BJ (cell line): ENCODE data around the gene GFAP. TPM values are rescaled to one million over a fixed set of nuclear protein-coding genes. Genes with fewer than 3 reads are reported as not detected.
A peak's percentile ranks its signal among the peaks of the same experiment; 100 is the strongest.
"Not testable (repeated sequence)": the region's sequence is repeated elsewhere in the genome, so short reads cannot be mapped to it uniquely, and the experiment has no call there.

Experiments used
- CTCF ChIA-PET: fragments of 350-600 bp; formaldehyde crosslinking; extraction: SDS; loops from one replicate; lab custom pipeline; 2021; ENCODE audit warnings: antibody characterized with exemption, inconsistent platforms; lab: Yijun Ruan, JAX
- POLR2A ChIA-PET: fragments of 300-600 bp; sonication (Branson Sonifier 250); formaldehyde crosslinking; extraction: SDS; loops from one replicate; lab custom pipeline; 2021; ENCODE audit warnings: antibody characterized with exemption; lab: Charles Lee
- DNase-seq: peaks from one replicate; pipeline ENCODE4 v3.0.0-alpha.2; 2011; ENCODE audit warnings: low read depth
- H3K27me3 ChIP-seq: 2 replicates; pipeline ENCODE4 v1.6.0; 2011; ENCODE audit warnings: low read length; ENCODE audit not compliant: control insufficient read depth, insufficient read depth
- H3K36me3 ChIP-seq: 2 replicates; pipeline ENCODE4 v1.5.1; 2011; ENCODE audit warnings: low read length; ENCODE audit not compliant: control insufficient read depth, insufficient read depth
- H3K4me3 ChIP-seq: 2 replicates; pipeline ENCODE4 v1.5.1; 2011; ENCODE audit warnings: low read depth, mild to moderate bottlenecking, control low read depth, low read length
- polyA plus RNA-seq: library from polyadenylated mRNA; depleted of rRNA; stranded (reverse); fragments of >200 nt; gene quantifications from 2 replicates; pipeline ENCODE4 v1.2.3, GENCODE V29; 2011
- TF ChIP-seq, protein P1 (sequence below): IDR thresholded peaks from 2 replicates; pipeline ENCODE4 v1.5.1; 2011; ENCODE audit warnings: low read depth, mild to moderate bottlenecking, control low read depth, inconsistent platforms, low read length, moderate library complexity; ENCODE audit not compliant: insufficient read depth

Gene GFAP
- polyA plus RNA-seq, 1 experiment, result 0.13 TPM

DNA sequence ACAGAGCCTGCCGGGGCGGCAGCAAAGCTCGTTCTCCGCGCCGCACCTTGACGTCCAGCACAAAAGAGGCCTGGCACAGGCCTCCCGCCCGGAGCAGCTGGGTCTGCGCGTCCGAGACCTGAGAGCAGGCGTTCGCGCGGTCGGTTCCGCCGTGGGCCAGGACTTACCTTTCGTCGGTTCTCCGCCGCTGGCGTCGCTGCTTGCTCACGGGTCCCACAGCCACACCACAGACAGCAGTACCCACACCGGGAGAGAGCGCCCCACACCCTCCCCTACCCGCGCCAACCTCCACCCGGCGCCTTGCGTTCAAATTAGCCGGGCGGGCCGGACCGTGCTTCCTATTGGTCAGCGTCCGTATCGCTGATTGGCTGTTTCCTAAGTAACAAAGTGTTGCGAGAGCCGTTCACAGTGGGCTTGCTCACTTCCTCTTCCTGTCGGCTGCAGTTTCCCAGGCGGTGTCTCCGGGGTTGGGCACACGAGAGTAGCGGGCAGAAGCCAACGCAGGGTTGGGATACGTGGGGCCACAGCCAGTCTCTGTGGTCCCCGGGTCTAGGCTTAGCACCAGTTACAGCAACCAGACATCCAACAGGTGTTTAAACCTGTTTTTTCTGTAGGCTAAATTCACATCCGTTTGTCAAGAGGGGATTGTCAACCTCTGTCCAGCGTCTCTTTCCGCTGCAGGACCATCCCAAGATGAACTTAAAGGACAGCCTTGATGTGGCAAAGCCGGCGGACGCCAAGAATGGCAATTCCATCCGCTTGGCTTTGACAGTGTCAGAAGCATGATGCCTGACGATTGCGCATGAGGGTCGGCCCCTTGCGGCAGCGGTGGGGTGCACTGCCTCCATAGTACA lies 32.4 kb upstream of the GFAP start, which contains the start of gene KIF18B:
Gene KIF18B (minus strand): TSS at position 313 of the 854 bp plus-strand sequence. CDS start 11,429 bp downstream, outside the sequence.
- ChIA-PET CTCF (no interaction called here), POLR2A (no interaction called here)
- no peaks in the 10 kb centered on the region for H3K27me3 ChIP-seq
- TF ChIP-seq, protein P1, sequence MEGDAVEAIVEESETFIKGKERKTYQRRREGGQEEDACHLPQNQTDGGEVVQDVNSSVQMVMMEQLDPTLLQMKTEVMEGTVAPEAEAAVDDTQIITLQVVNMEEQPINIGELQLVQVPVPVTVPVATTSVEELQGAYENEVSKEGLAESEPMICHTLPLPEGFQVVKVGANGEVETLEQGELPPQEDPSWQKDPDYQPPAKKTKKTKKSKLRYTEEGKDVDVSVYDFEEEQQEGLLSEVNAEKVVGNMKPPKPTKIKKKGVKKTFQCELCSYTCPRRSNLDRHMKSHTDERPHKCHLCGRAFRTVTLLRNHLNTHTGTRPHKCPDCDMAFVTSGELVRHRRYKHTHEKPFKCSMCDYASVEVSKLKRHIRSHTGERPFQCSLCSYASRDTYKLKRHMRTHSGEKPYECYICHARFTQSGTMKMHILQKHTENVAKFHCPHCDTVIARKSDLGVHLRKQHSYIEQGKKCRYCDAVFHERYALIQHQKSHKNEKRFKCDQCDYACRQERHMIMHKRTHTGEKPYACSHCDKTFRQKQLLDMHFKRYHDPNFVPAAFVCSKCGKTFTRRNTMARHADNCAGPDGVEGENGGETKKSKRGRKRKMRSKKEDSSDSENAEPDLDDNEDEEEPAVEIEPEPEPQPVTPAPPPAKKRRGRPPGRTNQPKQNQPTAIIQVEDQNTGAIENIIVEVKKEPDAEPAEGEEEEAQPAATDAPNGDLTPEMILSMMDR, result no peak
- peak within 1 kb of the TSS; percentile 81 for H3K4me3 ChIP-seq
- H3K36me3 ChIP-seq, result no peaks in the 10 kb centered on the region
- peak; percentile 60 for DNase-seq

DNA sequence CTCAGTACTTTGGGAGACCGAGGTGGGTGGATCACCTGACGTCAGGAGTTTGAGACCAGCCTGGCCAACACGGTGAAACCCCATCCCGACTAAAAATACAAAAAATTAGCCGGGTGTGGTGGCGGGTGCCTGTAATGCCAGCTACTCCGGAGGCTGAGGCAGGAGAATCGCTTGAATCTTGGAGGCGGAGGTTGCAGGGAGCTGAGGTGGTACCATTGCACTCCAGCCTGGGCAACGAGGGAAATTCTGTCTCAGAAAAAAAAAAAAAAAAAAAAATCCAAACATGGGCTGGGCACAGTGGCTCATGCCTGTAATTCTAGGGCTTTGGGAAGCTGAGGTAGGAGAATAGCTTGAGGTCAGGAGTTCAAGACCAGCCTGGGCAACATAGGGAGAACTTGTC lies 30.4 kb upstream of the GFAP start:
- H3K36me3 ChIP-seq, DNase-seq, POLR2A ChIA-PET, H3K4me3 ChIP-seq, H3K27me3 ChIP-seq: not testable (repeated sequence)
- CTCF ChIA-PET, result interaction anchor here (1.0 to 1.1 kb wide), 2 partner anchors 77 to 154 kb away, joined by 3 read pairs; no protein-coding TSS in a partner anchor

DNA sequence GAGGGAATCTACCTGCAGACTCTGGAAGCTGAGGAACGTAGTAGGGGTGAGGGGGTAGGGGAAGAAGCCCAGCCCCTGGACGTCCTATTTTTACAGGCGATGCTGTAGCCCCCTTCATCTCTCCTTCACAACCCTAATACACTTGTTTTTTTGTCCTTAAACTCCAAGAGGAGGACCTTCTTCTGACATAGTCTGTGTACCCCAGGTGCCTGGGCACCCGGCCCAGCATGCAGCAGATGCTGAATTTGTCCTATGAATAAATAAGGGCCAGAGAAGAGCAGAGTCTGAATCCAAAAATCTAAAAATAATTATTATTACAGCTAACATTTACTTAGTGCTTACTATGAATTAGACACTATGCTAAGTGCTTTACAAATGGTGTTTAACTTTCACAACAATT lies 27.2 kb upstream of the GFAP start:
- CTCF ChIA-PET, result interaction anchor here (1.1 to 4.7 kb wide), 5 partner anchors 22 to 193 kb away, joined by 3 to 30 read pairs (median 4); partner anchors contain the start of gene ACBD4
- TF ChIP-seq, protein P1, result no peak
- no peak for DNase-seq
- Histone ChIP-seq H3K27me3 (no peaks in the 10 kb centered on the region), H3K4me3 (no peak overlapping the region), H3K36me3 (no peaks in the 10 kb centered on the region)
- POLR2A ChIA-PET, result no interaction called here

DNA sequence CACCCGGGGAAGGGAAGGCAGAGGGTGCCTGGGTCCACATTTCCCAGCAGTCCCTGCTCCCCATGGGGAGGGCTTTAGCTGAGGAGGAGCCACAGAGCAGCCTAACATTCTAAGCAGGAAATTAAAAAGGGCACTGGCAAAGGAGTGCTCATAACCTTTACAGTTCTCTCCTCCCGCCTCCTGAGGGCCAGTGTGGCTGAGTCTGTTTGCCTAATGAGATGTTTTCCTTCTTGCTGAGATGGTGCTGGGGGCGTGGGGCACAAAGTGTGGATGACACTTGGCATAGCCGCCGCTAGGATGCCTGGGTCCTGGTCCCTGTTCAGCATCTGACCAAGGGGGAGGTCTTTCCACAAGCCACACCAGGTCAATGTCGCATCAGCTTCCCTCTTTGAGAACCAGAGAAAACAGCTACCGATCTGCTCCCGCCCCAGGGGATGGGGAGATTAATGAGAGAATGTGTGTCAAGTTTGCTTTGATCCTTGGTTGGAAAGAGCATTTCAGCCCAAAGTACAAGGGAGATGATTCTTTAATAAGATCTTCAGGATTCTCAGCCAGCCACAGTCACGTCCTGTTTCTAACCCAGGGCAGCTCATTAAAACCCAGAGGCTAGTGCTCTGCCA lies 26.5 kb upstream of the GFAP start:
- ChIA-PET POLR2A (no interaction called here), CTCF (interaction anchor here (0.8 to 4.7 kb wide), 5 partner anchors 22 to 194 kb away, joined by 3 to 30 read pairs (median 4); partner anchors contain the start of gene ACBD4)
- no peak for DNase-seq
- Histone ChIP-seq H3K27me3 (no peaks in the 10 kb centered on the region), H3K36me3 (no peaks in the 10 kb centered on the region), H3K4me3 (no peak overlapping the region)
- TF ChIP-seq, protein P1, result 0 out of 2 replicates have a peak, but pooled peaks have one; percentile 3

DNA sequence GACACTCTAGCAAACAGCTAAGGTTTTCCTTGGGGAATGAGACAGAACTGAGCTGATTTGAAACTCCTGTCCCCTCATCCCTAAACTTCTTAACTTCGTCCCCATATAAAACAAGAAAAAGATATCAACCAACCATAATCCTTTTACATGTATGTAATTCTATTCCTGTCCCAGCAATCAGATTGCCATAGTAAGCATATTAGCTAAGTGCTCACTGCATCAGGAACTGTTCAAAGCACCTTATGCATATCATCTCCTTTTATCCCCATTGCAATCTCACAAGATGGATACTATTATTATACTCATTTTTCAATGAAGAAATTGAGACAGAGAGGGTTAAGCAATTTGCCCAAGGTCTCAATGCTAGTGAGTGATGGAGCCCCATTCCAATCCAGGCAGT lies 25.5 kb upstream of the GFAP start:
- H3K27me3 ChIP-seq, result no peaks in the 10 kb centered on the region
- DNase-seq, result no peak
- TF ChIP-seq, protein P1, result no peak
- peaks cover 2% of the 10 kb centered on the region; the same call in 1 of the 2 replicates for H3K36me3 ChIP-seq
- CTCF ChIA-PET, result interaction anchor here (1.0 to 4.7 kb wide), 4 partner anchors 9 to 79 kb away, joined by 3 to 30 read pairs (median 6); no protein-coding TSS in a partner anchor
- H3K4me3 ChIP-seq, result no peak overlapping the region
- POLR2A ChIA-PET, result no interaction called here
